GM18858 (cell line): ENCODE data around the gene PARD6G.

Source experiments
- ATAC-seq: cut with Tn5 transposase; IDR thresholded peaks from one replicate; pipeline ENCODE4 v1.9.1; 2021; ENCODE audit not compliant: unreplicated experiment

Gene PARD6G

GRCh38 chr18:80112624-80113248 is 134.6 kb downstream of the PARD6G start:
- no peak for ATAC-seq

GRCh38 chr18:80109676-80110078 is 137.6 kb downstream of the PARD6G start:
- no peak for ATAC-seq

- peak; percentile 49 for ATAC-seq
Measured at GRCh38 chr18:80108739-80109675, 138.3 kb downstream of the PARD6G start, which contains the start of gene ADNP2. Gene ADNP2 (plus strand): TSS chr18:80109262. CDS start chr18:80117543, 8,281 bp downstream.

GRCh38 chr18:80108121-80108536 is 139.2 kb downstream of the PARD6G start:
- ATAC-seq: no peak

DNA sequence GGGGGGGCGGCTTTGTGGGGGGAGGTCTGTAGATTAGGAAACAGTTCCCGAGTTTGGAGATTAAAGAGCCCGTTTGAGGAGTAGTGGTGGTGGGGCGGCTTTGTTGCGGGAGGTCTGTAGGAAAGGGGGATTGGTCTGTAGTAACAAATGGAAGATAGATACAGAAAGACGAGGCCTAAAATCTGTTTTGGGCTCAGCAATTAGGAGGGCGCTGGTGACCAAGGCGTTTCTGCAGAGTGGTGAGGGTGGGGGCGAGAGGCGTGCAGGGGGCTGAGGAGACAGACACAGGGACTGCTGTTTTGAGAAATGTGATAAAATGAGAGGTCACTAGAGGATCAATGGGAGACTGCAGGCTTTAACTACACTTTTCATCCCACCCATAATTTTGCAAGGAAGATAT is 139.9 kb downstream of the PARD6G start:
- ATAC-seq: no peak
